ENCODE results near the gene ZNF256.

- no peak for TF ChIP-seq ZBTB20 (tag by site-specific recombination; IDR thresholded peaks at IDR 0.05)
- TF ChIP-seq CTCF (tag by site-specific recombination; IDR thresholded peaks at IDR 0.05): no peak
- TF ChIP-seq ZBTB7A (tag by site-specific recombination; IDR thresholded peaks at IDR 0.05; ENCODE audit: low read depth): no peak
- TF ChIP-seq ZNF10 (tag by site-specific recombination; IDR thresholded peaks at IDR 0.05): no peak
- no peak for TF ChIP-seq ZNF114 (tag by site-specific recombination; IDR thresholded peaks at IDR 0.05)
- TF ChIP-seq ZNF521 (tag by site-specific recombination; IDR thresholded peaks at IDR 0.05): no peak
- no peak for TF ChIP-seq ZNF24 (tag by site-specific recombination; IDR thresholded peaks at IDR 0.05)
- no peak for TF ChIP-seq ZBTB21 (tag by site-specific recombination; IDR thresholded peaks at IDR 0.05)
- TF ChIP-seq ZNF223 (tag by site-specific recombination; IDR thresholded peaks at IDR 0.05): no peak
- no peak for TF ChIP-seq ZBTB26 (tag by site-specific recombination; optimal IDR thresholded peaks at IDR 0.05)
Observed at GRCh38 chr19:57900311-57900710, 47.2 kb downstream of the ZNF256 start.

All from HEK293 (cell line).